GM12878 (cell line): ENCODE data around the gene TRAP1. TPM values are rescaled to one million over a fixed set of nuclear protein-coding genes. Genes with fewer than 3 reads are reported as not detected.

Source experiments
- ATAC-seq: fragments of 200-7000 bp; cut with Tn5 transposase; 3 replicates; pipeline ENCODE4 v1.9.1; 2020; ENCODE audit warnings: mild to moderate bottlenecking, moderate library complexity
- BruUV-seq: library from RNA; stranded (reverse); fragments of 400-500 nt; replicated peaks from 2 replicates; lab custom pipeline; 2021; lab: Mats Ljungman, UMichigan
- CTCF ChIA-PET: fragments of 300-600 bp; sonication (Branson Sonifier 250); formaldehyde crosslinking; extraction: SDS; loops from one replicate; lab custom pipeline; 2021; ENCODE audit warnings: inconsistent platforms; lab: Yijun Ruan, JAX
- POLR2A ChIA-PET: fragments of 350-600 bp; formaldehyde crosslinking; extraction: SDS; loops from one replicate; lab custom pipeline; 2021; ENCODE audit warnings: inconsistent platforms; lab: Charles Lee
- RAD21 ChIA-PET: fragments of 300-600 bp; sonication (Branson Sonifier 250); formaldehyde crosslinking; loops from one replicate; lab custom pipeline; 2023; ENCODE audit warnings: antibody characterized with exemption; ENCODE audit not compliant: unreplicated experiment; lab: Charles Lee
- SMC1A ChIA-PET: fragments of 300-600 bp; sonication (Branson Sonifier 250); formaldehyde crosslinking; loops from one replicate; lab custom pipeline; 2023; ENCODE audit not compliant: unreplicated experiment, uncharacterized antibody; lab: Charles Lee
- DNase-seq: peaks from one replicate; pipeline ENCODE4 v3.0.0-alpha.2; 2011; ENCODE audit warnings: low read depth, low spot score
- FAIRE-seq: peaks from 3 replicates; lab custom pipeline; 2011; peaks lifted over from hg19 to GRCh38; lab: Jason Lieb, UNC
- H2AFZ ChIP-seq: 2 replicates; pipeline ENCODE4 v1.6.0; 2011; ENCODE audit warnings: low read depth, low read length, control low read depth; ENCODE audit not compliant: control insufficient read depth
- H3K27ac ChIP-seq: 2 replicates; pipeline ENCODE4 v1.5.1; 2011; ENCODE audit warnings: control low read depth; ENCODE audit not compliant: control insufficient read depth, insufficient read depth
- H3K27me3 ChIP-seq, 2 experiments: replicated peaks in 1 of 2; 2 replicates each; pipeline versions ENCODE4 v1.6.0 to v1.6.1; 2011; ENCODE audit warnings: low read length in 1 of 2; ENCODE audit not compliant: control insufficient read depth in 2 of 2, insufficient read depth in 2 of 2
- H3K36me3 ChIP-seq, 2 experiments: 2 replicates each; pipeline ENCODE4 v1.5.1; 2011; ENCODE audit warnings: low read length in 1 of 2; ENCODE audit not compliant: control insufficient read depth in 2 of 2, insufficient read depth in 2 of 2
- H3K4me1 ChIP-seq: 2 replicates; pipeline ENCODE4 v1.6.1; 2011; ENCODE audit warnings: mild to moderate bottlenecking, low read length, moderate library complexity, mixed read lengths; ENCODE audit not compliant: control insufficient read depth, insufficient read depth
- H3K4me2 ChIP-seq: 2 replicates; pipeline ENCODE4 v1.6.0; 2011; ENCODE audit warnings: control low read depth; ENCODE audit not compliant: control insufficient read depth, insufficient read depth
- H3K4me3 ChIP-seq: fragments of 200-600 bp; sonication (generic); 2 replicates; pipeline ENCODE4 v1.5.1; 2016
- H3K79me2 ChIP-seq: 2 replicates; pipeline ENCODE4 v1.6.0; 2011; ENCODE audit warnings: low read length; ENCODE audit not compliant: control insufficient read depth, insufficient read depth
- H3K9ac ChIP-seq: 2 replicates; pipeline ENCODE4 v1.8.0; 2011; ENCODE audit warnings: low read length, control low read depth, mixed read lengths; ENCODE audit not compliant: control insufficient read depth, insufficient read depth
- H3K9me3 ChIP-seq: replicated peaks from 3 replicates; pipeline ENCODE4 v1.5.1; 2011; ENCODE audit warnings: mild to moderate bottlenecking, low read length; ENCODE audit not compliant: control insufficient read depth, insufficient read depth
- H4K20me1 ChIP-seq: 2 replicates; pipeline ENCODE4 v1.6.0; 2011; ENCODE audit not compliant: control insufficient read depth, insufficient read depth
- CEBPZ ChIP-seq: fragments of 150-350 bp; IDR thresholded peaks from 2 replicates; pipeline ENCODE4 v1.6.1; 2016; ENCODE audit warnings: low read depth, low read length
- GATAD2B ChIP-seq: fragments of 450-650 bp; conservative IDR thresholded peaks from 2 replicates; pipeline ENCODE4 v1.6.1; 2017; ENCODE audit warnings: low read depth, mild to moderate bottlenecking, moderate library complexity
- HCFC1 ChIP-seq: fragments of 150-350 bp; IDR thresholded peaks from 2 replicates; pipeline ENCODE4 v1.6.1; 2014; ENCODE audit warnings: low read length
- PKNOX1 ChIP-seq: fragments of 450-650 bp; IDR thresholded peaks from 2 replicates; pipeline ENCODE4 v1.6.1; 2016; ENCODE audit warnings: mild to moderate bottlenecking
- SIX5 ChIP-seq: IDR thresholded peaks from 2 replicates; pipeline ENCODE4 v1.6.1; 2011; ENCODE audit warnings: mild to moderate bottlenecking, low read depth, low read length, moderate library complexity; ENCODE audit not compliant: severe bottlenecking
- TCF3 ChIP-seq: IDR thresholded peaks from 2 replicates; pipeline ENCODE4 v1.6.1; 2012; ENCODE audit warnings: low read depth, mild to moderate bottlenecking, low read length, borderline replicate concordance; ENCODE audit not compliant: insufficient read depth
- WGBS: methylation state at CpG from one replicate; pipeline ENCODE4 v1.1.6; 2016; ENCODE audit warnings: low lambda C conversion rate; ENCODE audit not compliant: insufficient replicate concordance, insufficient coverage; ENCODE audit errors: missing lambda C conversion rate; 5-methylcytosine and 5-hydroxymethylcytosine counted together
- in situ Hi-C: fragments of 300-500 bp; cut with MboI; formaldehyde crosslinking; loops from 9 replicates; pipeline ENCODE4 v1.14.3; 2018; ENCODE audit warnings: mixed read lengths
- intact Hi-C: fragments of 100-400 bp; cut with micrococcal nuclease; formaldehyde crosslinking; loops from one replicate; pipeline ENCODE4 v1.14.2; 2022; ENCODE audit not compliant: unreplicated experiment
- polyA plus RNA-seq, 11 experiments: library from polyadenylated mRNA; depleted of rRNA in 4 of 11; unstranded in 6 of 11; stranded (reverse) in 5 of 11; fragments of >200 nt; fragmentation: Nextera tagmentation in 4 of 11; fragmentation: Illumina TruSeq in 1 of 11; extraction: Ambion mirVana in 4 of 11; extraction: Trizol in 1 of 11; gene quantifications; 1 replicate in 1 of 11; 2 replicates in 10 of 11; pipeline versions ENCODE4 v1.2.1 to v1.2.3, GENCODE V29; 2011 to 2016; ENCODE audit warnings: inconsistent platforms in 2 of 11, missing spikeins in 2 of 11, low read depth in 1 of 11
- total RNA-seq, 4 experiments: library from RNA; depleted of rRNA in 3 of 4; stranded (reverse); fragments of >200 nt in 3 of 4; fragmentation: Illumina TruSeq in 1 of 4; extraction: Trizol in 1 of 4; gene quantifications; 2 replicates each; pipeline versions ENCODE4 v1.2.1 to v1.2.3, GENCODE V29; 2013 to 2021
- TF ChIP-seq, protein P1 (sequence below): fragments of 450-650 bp; IDR thresholded peaks from 2 replicates; pipeline ENCODE4 v1.6.1; 2017; ENCODE audit warnings: mild to moderate bottlenecking

Gene TRAP1
- total and polyA plus RNA-seq, 10 of the 15 experiments (the other 5 are each of a cell fraction or from before 2014, with no cell fraction given): 16.3 to 442 (median 241) TPM

DNA sequence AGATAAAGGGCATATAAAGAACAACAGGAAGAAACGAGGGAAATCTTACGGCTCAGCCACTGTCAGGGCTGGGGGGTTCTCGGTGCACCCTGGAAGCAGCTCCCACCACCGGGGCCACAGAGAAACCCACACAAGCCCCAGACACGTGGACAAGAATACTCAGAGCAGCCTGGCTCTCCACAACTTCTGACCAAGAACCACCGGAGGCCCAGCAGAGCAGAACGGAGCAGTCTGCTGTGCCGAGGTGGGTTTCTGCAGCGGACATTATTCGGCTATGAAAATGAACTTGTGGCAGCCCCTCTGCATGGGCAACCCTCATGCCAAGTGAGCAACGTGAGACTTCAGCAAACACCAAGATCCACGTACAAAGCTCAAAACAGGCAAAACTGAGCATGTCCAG, 56.0 kb downstream of the TRAP1 start:
- no TSS peak for BruUV-seq
- CTCF ChIA-PET: interaction anchor here (1.0 kb wide), 1 partner anchor 11 kb away, joined by 3 read pairs; no protein-coding TSS in a partner anchor

More for the DNA sequence above, 56.0 kb downstream of the TRAP1 start:
- Histone ChIP-seq H3K36me3 (peaks cover 41 to 52% of the 10 kb centered on the region in 2 experiments), H3K4me2 (no peak overlapping the region), H3K27me3 (no peaks in the 10 kb centered on the region), H3K79me2 (no peaks in the 10 kb centered on the region), H2AFZ (no peak overlapping the region), H3K9ac (no peak overlapping the region), H3K4me3 (no peak overlapping the region), H3K27ac (no peak overlapping the region), H3K9me3 (no peaks in the 10 kb centered on the region), H4K20me1 (no peaks in the 10 kb centered on the region), H3K4me1 (no peaks in the 10 kb centered on the region)
- 88% methylated on average over 12 of the region's 12 CpGs for WGBS
- DNase-seq (no peak), FAIRE-seq (no peak), ATAC-seq (no peak)
- ChIA-PET SMC1A (interaction anchor here (0.6 kb wide), 1 partner anchor 33 kb away, joined by 3 read pairs; no protein-coding TSS in a partner anchor), RAD21 (no interaction called here), POLR2A (no interaction called here)
- intact Hi-C loops (no loop called here), in situ Hi-C loops (no loop called here)
- no peak for TF ChIP-seq SIX5
- TF ChIP-seq PKNOX1: no peak
- TF ChIP-seq TCF3: no peak
- TF ChIP-seq HCFC1: no peak
- no peak for TF ChIP-seq CEBPZ
- TF ChIP-seq, protein P1, sequence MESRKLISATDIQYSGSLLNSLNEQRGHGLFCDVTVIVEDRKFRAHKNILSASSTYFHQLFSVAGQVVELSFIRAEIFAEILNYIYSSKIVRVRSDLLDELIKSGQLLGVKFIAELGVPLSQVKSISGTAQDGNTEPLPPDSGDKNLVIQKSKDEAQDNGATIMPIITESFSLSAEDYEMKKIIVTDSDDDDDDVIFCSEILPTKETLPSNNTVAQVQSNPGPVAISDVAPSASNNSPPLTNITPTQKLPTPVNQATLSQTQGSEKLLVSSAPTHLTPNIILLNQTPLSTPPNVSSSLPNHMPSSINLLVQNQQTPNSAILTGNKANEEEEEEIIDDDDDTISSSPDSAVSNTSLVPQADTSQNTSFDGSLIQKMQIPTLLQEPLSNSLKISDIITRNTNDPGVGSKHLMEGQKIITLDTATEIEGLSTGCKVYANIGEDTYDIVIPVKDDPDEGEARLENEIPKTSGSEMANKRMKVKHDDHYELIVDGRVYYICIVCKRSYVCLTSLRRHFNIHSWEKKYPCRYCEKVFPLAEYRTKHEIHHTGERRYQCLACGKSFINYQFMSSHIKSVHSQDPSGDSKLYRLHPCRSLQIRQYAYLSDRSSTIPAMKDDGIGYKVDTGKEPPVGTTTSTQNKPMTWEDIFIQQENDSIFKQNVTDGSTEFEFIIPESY: no peak
- TF ChIP-seq GATAD2B: no peak
